Activated CD4-positive, alpha-beta memory T cell treated with anti-CD3 and anti-CD28 coated beads, Interleukin-2, amount 10 ng/mL, durations not matched to agents 7 days and 5 days (primary cell): ENCODE results near the gene WTAP. TPM values are rescaled to one million over a fixed set of nuclear protein-coding genes. Genes with fewer than 3 reads are reported as not detected.

Experiments
- CTCF ChIA-PET: fragments of 350-600 bp; sonication (Branson Sonifier 250); formaldehyde crosslinking; loops from one replicate; lab custom pipeline; 2021; ENCODE audit warnings: antibody characterized with exemption, inconsistent platforms; lab: Charles Lee
- POLR2A ChIA-PET: fragments of 350-600 bp; sonication (Branson Sonifier 250); formaldehyde crosslinking; loops from one replicate; lab custom pipeline; 2021; ENCODE audit warnings: antibody characterized with exemption; lab: Charles Lee
- DNase-seq: peaks from one replicate; pipeline ENCODE4 v3.0.0-alpha.2; 2020
- H3K27ac Mint-ChIP-seq: one replicate; pipeline ENCODE4 v1.8.0; 2021; ENCODE audit warnings: mild to moderate bottlenecking, mixed read lengths
- H3K27me3 Mint-ChIP-seq: one replicate; pipeline ENCODE4 v1.8.0; 2021; ENCODE audit warnings: mixed read lengths
- H3K36me3 Mint-ChIP-seq: one replicate; pipeline ENCODE4 v1.8.0; 2021; ENCODE audit warnings: low read depth, mixed read lengths
- H3K4me1 Mint-ChIP-seq: one replicate; pipeline ENCODE4 v1.8.0; 2021; ENCODE audit warnings: mixed read lengths
- H3K4me3 Mint-ChIP-seq: one replicate; pipeline ENCODE4 v1.8.0; 2021; ENCODE audit warnings: mild to moderate bottlenecking, mixed read lengths
- H3K9me3 Mint-ChIP-seq: one replicate; pipeline ENCODE4 v1.8.0; 2021; ENCODE audit warnings: mixed read lengths
- total RNA-seq, 2 experiments: library from RNA; stranded (reverse); gene quantifications; one replicate each; pipeline ENCODE4 v1.2.3, GENCODE V29; 2021

The WTAP gene
- total RNA-seq, 2 experiments from 2014 or later, result 124 TPM

DNA sequence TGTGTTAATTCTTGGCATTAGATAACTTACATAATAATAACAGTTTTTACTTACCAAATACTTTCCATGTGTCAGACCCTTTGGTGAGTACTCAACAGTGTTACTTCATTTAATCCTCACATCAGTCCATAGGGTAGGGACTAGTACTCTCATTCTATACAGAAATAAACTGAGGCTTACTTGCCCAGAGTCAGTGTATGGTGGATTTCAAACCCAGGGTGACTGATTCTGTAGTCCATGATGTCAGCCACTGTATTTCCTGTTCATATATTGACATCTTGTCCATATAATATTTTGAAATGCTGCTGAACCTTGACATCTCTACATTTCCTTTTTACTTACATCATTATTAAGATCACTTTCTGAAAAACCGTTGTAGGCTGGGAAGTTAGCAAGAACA is 70.2 kb downstream of the WTAP start:
- CTCF ChIA-PET, result no interaction called here
- Mint-ChIP-seq H3K27ac (peak overlapping the region; percentile 47), H3K9me3 (no peaks in the 10 kb centered on the region), H3K27me3 (no peaks in the 10 kb centered on the region), H3K36me3 (peaks cover 47% of the 10 kb centered on the region), H3K4me3 (no peak overlapping the region), H3K4me1 (peaks cover 30% of the 10 kb centered on the region)
- POLR2A ChIA-PET, result no interaction called here
- no peak for DNase-seq

- no peaks in the 10 kb centered on the region for H3K27me3 Mint-ChIP-seq
- no peaks in the 10 kb centered on the region for H3K9me3 Mint-ChIP-seq
- peaks cover 14% of the 10 kb centered on the region for H3K4me1 Mint-ChIP-seq
- no peak within 1 kb of the TSS for H3K4me3 Mint-ChIP-seq
- no peak within 1 kb of the TSS for H3K27ac Mint-ChIP-seq
- DNase-seq, result no peak
- ChIA-PET CTCF (no interaction called here), POLR2A (no interaction called here)
- H3K36me3 Mint-ChIP-seq, result peaks cover 29% of the 10 kb centered on the region
Measured at GRCh38 chr6:159800141-159800865, 73.0 kb downstream of the WTAP start, which contains the start of gene PNLDC1. Gene PNLDC1, plus strand, starts transcription at chr6:159800276. Its CDS starts 32 bp downstream, at chr6:159800308.

DNA sequence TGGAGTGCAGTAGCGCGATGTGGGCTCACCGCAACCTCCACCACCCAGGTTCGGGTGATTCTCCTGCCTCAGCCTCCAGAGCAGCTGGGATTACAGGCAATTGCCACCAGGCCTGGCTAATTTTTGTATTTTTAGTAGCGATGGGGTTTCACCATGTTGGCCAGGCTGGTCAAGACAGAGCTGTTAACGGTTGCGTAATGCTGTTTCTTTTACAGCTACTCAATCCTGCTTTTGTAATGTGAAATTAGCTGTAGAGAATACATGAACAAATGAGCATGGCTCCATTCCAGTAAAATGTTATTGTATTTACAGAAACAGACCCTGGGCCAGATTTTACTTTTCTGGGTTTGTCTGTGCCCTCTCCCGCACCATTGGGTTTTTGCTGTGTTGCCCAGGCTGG is 74.6 kb downstream of the WTAP start:
- peaks cover 12% of the 10 kb centered on the region for H3K4me1 Mint-ChIP-seq
- no peaks in the 10 kb centered on the region for H3K9me3 Mint-ChIP-seq
- no peak for DNase-seq
- H3K27ac Mint-ChIP-seq, result no peak overlapping the region
- H3K36me3 Mint-ChIP-seq, result peaks cover 27% of the 10 kb centered on the region
- ChIA-PET POLR2A (interaction anchor here (0.9 to 1.1 kb wide), 2 partner anchors 18 to 25 kb away, joined by 3 to 4 read pairs; no protein-coding TSS in a partner anchor), CTCF (no interaction called here)
- H3K27me3 Mint-ChIP-seq, result no peaks in the 10 kb centered on the region
- H3K4me3 Mint-ChIP-seq, result no peak overlapping the region

- Mint-ChIP-seq H3K27me3 (no peaks in the 10 kb centered on the region), H3K4me1 (peaks cover 2% of the 10 kb centered on the region), H3K4me3 (no peak overlapping the region), H3K36me3 (peaks cover 3% of the 10 kb centered on the region), H3K9me3 (no peaks in the 10 kb centered on the region), H3K27ac (no peak overlapping the region)
- CTCF ChIA-PET, result no interaction called here
- no peak for DNase-seq
- POLR2A ChIA-PET, result no interaction called here
Measured at GRCh38 chr6:159804504-159804903, 77.2 kb downstream of the WTAP start.

- Mint-ChIP-seq H3K4me3 (no peak overlapping the region), H3K4me1 (peaks cover 3% of the 10 kb centered on the region), H3K9me3 (no peaks in the 10 kb centered on the region), H3K27ac (no peak overlapping the region), H3K36me3 (no peaks in the 10 kb centered on the region), H3K27me3 (no peaks in the 10 kb centered on the region)
- DNase-seq, result no peak
- ChIA-PET CTCF (no interaction called here), POLR2A (interaction anchor here (0.8 to 1.2 kb wide), 2 partner anchors 15 to 24 kb away, joined by 3 to 4 read pairs; partner anchors contain the start of gene MRPL18)
Measured at GRCh38 chr6:159805440-159806020, 78.2 kb downstream of the WTAP start.

Other genes with a start within 250 kb of the WTAP start
- gene SOD2, start 34.3 kb upstream of the WTAP start, total RNA-seq, result 10 to 100 TPM; 76.5 to 84.8 TPM
- gene ACAT2, start 34.5 kb downstream of the WTAP start, total RNA-seq, result 100 to 1,000 TPM in 1 of 2 experiments, 10 to 100 TPM in 1; 98.0 to 109 TPM
- 100 to 1,000 TPM; 203 to 212 TPM for gene TCP1, start 62.1 kb downstream of the WTAP start, total RNA-seq
- 10 to 100 TPM; 63.6 to 65.8 TPM for gene MRPL18, start 63.0 kb downstream of the WTAP start, total RNA-seq
- gene PNLDC1, start 72.8 kb downstream of the WTAP start, total RNA-seq, result under 1 TPM; 0.25 to 0.35 TPM
- not detected for gene MAS1, start 163.5 kb downstream of the WTAP start, total RNA-seq
- gene IGF2R, start 241.6 kb downstream of the WTAP start, total RNA-seq, result 10 to 100 TPM; 66.9 to 70.9 TPM